HEK293 (cell line): ENCODE data around the gene FXYD4.

Experiments
- AEBP2 ChIP-seq: fragments of 450-650 bp; formaldehyde crosslinking; IDR thresholded peaks from 2 replicates; pipeline ENCODE4 v1.5.1; 2016; ENCODE audit warnings: missing biosample characterization, missing genetic modification characterization, borderline replicate concordance
- CTCF ChIP-seq: fragments of 450-650 bp; formaldehyde crosslinking; IDR thresholded peaks from 2 replicates; pipeline ENCODE4 v1.5.1; 2016; ENCODE audit warnings: missing biosample characterization, missing genetic modification characterization
- GFI1B ChIP-seq: fragments of 450-650 bp; formaldehyde crosslinking; IDR thresholded peaks from 2 replicates; pipeline ENCODE4 v1.5.1; 2016; ENCODE audit warnings: missing biosample characterization, missing genetic modification characterization
- GLIS2 ChIP-seq: fragments of 450-650 bp; formaldehyde crosslinking; IDR thresholded peaks from 2 replicates; pipeline ENCODE4 v1.5.1; 2016; ENCODE audit warnings: missing biosample characterization, missing genetic modification characterization
- HOXC10 ChIP-seq: sonication (generic); formaldehyde crosslinking; IDR thresholded peaks from 2 replicates; pipeline ENCODE4 v1.8.1; 2023; ENCODE audit warnings: mild to moderate bottlenecking, missing genetic modification reagents
- PRDM4 ChIP-seq: fragments of 450-650 bp; formaldehyde crosslinking; IDR thresholded peaks from 2 replicates; pipeline ENCODE4 v1.5.1; 2017; ENCODE audit warnings: missing biosample characterization, missing genetic modification characterization
- SP2 ChIP-seq: fragments of 450-650 bp; formaldehyde crosslinking; IDR thresholded peaks from 2 replicates; pipeline ENCODE4 v1.5.1; 2016; ENCODE audit warnings: missing biosample characterization, missing genetic modification characterization
- ZBTB21 ChIP-seq: fragments of 450-650 bp; formaldehyde crosslinking; IDR thresholded peaks from 2 replicates; pipeline ENCODE4 v1.5.1; 2017; ENCODE audit warnings: missing biosample characterization, missing genetic modification characterization
- ZEB2 ChIP-seq: fragments of 450-650 bp; formaldehyde crosslinking; IDR thresholded peaks from 2 replicates; pipeline ENCODE4 v1.5.1; 2016; ENCODE audit warnings: missing biosample characterization, missing genetic modification characterization
- ZIC2 ChIP-seq: fragments of 450-650 bp; formaldehyde crosslinking; IDR thresholded peaks from 2 replicates; pipeline ENCODE4 v1.5.1; 2016; ENCODE audit warnings: missing biosample characterization, missing genetic modification characterization
- ZNF16 ChIP-seq: fragments of 450-650 bp; formaldehyde crosslinking; IDR thresholded peaks from 2 replicates; pipeline ENCODE4 v1.5.1; 2016; ENCODE audit warnings: low read depth, missing biosample characterization, missing genetic modification characterization
- ZNF202 ChIP-seq: fragments of 450-650 bp; formaldehyde crosslinking; IDR thresholded peaks from 2 replicates; pipeline ENCODE4 v1.5.1; 2016; ENCODE audit warnings: missing biosample characterization, missing genetic modification characterization, borderline replicate concordance
- ZNF211 ChIP-seq: fragments of 450-650 bp; formaldehyde crosslinking; IDR thresholded peaks from 2 replicates; pipeline ENCODE4 v1.5.1; 2016; ENCODE audit warnings: low read depth, missing biosample characterization, missing genetic modification characterization
- ZNF274 ChIP-seq, 2 experiments: fragments of 200-500 bp in 1 of 2; fragments of 450-650 bp in 1 of 2; sonication (Bioruptor generic) in 1 of 2; formaldehyde crosslinking in 1 of 2; IDR thresholded peaks; 2 replicates each; pipeline versions ENCODE4 v1.5.1 to v1.6.1; 2014 to 2016; ENCODE audit warnings: borderline replicate concordance in 1 of 2, inconsistent platforms in 1 of 2, low read length in 1 of 2, missing biosample characterization in 1 of 2, missing genetic modification characterization in 1 of 2
- ZNF311 ChIP-seq: fragments of 450-650 bp; formaldehyde crosslinking; IDR thresholded peaks from 2 replicates; pipeline ENCODE4 v1.5.1; 2017; ENCODE audit warnings: missing biosample characterization, missing genetic modification characterization, borderline replicate concordance
- ZNF341 ChIP-seq: fragments of 450-650 bp; formaldehyde crosslinking; IDR thresholded peaks from 2 replicates; pipeline ENCODE4; 2016; ENCODE audit warnings: low read depth, missing biosample characterization, missing genetic modification characterization
- ZNF426 ChIP-seq: fragments of 450-650 bp; formaldehyde crosslinking; IDR thresholded peaks from 2 replicates; pipeline ENCODE4 v1.5.1; 2017; ENCODE audit warnings: missing biosample characterization, missing genetic modification characterization, mild to moderate bottlenecking, inconsistent platforms, moderate library complexity
- ZNF473 ChIP-seq: fragments of 450-650 bp; formaldehyde crosslinking; IDR thresholded peaks from 2 replicates; pipeline ENCODE4 v1.5.1; 2017; ENCODE audit warnings: missing biosample characterization, missing genetic modification characterization
- ZNF510 ChIP-seq: fragments of 450-650 bp; formaldehyde crosslinking; IDR thresholded peaks from 2 replicates; pipeline ENCODE4 v1.5.1; 2018; ENCODE audit warnings: mild to moderate bottlenecking, missing genetic modification characterization, missing biosample characterization; ENCODE audit not compliant: insufficient replicate concordance
- ZNF549 ChIP-seq: fragments of 450-650 bp; IDR thresholded peaks from 2 replicates; pipeline ENCODE4 v1.5.1; 2018; ENCODE audit warnings: missing biosample characterization, missing genetic modification characterization, mild to moderate bottlenecking, inconsistent platforms, moderate library complexity
- ZNF629 ChIP-seq: fragments of 450-650 bp; formaldehyde crosslinking; IDR thresholded peaks from 2 replicates; pipeline ENCODE4 v1.5.1; 2017; ENCODE audit warnings: missing biosample characterization, missing genetic modification characterization
- ZNF677 ChIP-seq: fragments of 450-650 bp; IDR thresholded peaks from 2 replicates; pipeline ENCODE4 v1.5.0; 2018; ENCODE audit warnings: missing biosample characterization, mild to moderate bottlenecking, missing genetic modification characterization, moderate library complexity
- ZSCAN5A ChIP-seq: fragments of 450-650 bp; formaldehyde crosslinking; IDR thresholded peaks from 2 replicates; pipeline ENCODE4 v1.5.1; 2016; ENCODE audit warnings: missing biosample characterization, missing genetic modification characterization
- TF ChIP-seq, protein P1 (sequence below): fragments of 450-650 bp; formaldehyde crosslinking; IDR thresholded peaks from 2 replicates; pipeline ENCODE4 v1.5.1; 2017; ENCODE audit warnings: missing biosample characterization, mild to moderate bottlenecking, missing genetic modification characterization, moderate library complexity

The FXYD4 gene

GRCh38 chr10:43407148-43407575 lies 35.7 kb downstream of the FXYD4 start (continued):
- no peak for TF ChIP-seq PRDM4
- peak; percentile 80 for TF ChIP-seq ZIC2 (tag by site-specific recombination)
- 0 out of 2 replicates have a peak, but pooled peaks have one; percentile 10 for TF ChIP-seq ZNF341 (tag by site-specific recombination)
- no peak for TF ChIP-seq SP2
- no peak for TF ChIP-seq ZNF274 (IDR thresholded peaks at IDR 0.05; ENCODE audit: low read length)
- TF ChIP-seq ZNF274 (tag by site-specific recombination; IDR thresholded peaks at IDR 0.05; ENCODE audit: borderline replicate concordance): no peak
- TF ChIP-seq ZNF629 (tag by site-specific recombination): no peak
- TF ChIP-seq ZNF426 (tag by site-specific recombination): no peak
- no peak for TF ChIP-seq ZNF211 (tag by site-specific recombination)
- no peak for TF ChIP-seq ZEB2 (tag by site-specific recombination)
- TF ChIP-seq HOXC10 (CRISPR knock-in tag): 0 out of 2 replicates have a peak, but pooled peaks have one; percentile 77
- TF ChIP-seq, protein P1, sequence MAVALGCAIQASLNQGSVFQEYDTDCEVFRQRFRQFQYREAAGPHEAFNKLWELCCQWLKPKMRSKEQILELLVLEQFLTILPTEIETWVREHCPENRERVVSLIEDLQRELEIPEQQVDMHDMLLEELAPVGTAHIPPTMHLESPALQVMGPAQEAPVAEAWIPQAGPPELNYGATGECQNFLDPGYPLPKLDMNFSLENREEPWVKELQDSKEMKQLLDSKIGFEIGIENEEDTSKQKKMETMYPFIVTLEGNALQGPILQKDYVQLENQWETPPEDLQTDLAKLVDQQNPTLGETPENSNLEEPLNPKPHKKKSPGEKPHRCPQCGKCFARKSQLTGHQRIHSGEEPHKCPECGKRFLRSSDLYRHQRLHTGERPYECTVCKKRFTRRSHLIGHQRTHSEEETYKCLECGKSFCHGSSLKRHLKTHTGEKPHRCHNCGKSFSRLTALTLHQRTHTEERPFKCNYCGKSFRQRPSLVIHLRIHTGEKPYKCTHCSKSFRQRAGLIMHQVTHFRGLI: no peak
- no peak for TF ChIP-seq CTCF (tag by site-specific recombination)
- TF ChIP-seq ZNF16 (tag by site-specific recombination): no peak
- TF ChIP-seq ZNF202: no peak
- TF ChIP-seq ZNF510 (tag by site-specific recombination): no peak
- no peak for TF ChIP-seq AEBP2 (tag by site-specific recombination)
- no peak for TF ChIP-seq ZNF677 (tag by site-specific recombination)
- TF ChIP-seq ZNF473 (tag by site-specific recombination): no peak
- TF ChIP-seq ZNF549 (tag by site-specific recombination): no peak
- peak; percentile 77 for TF ChIP-seq GLIS2 (tag by site-specific recombination)
- no peak for TF ChIP-seq ZSCAN5A (tag by site-specific recombination)
- no peak for TF ChIP-seq ZNF311
- no peak for TF ChIP-seq ZBTB21 (tag by site-specific recombination)
- TF ChIP-seq GFI1B (tag by site-specific recombination): no peak
